ENCODE data around the gene STARD3NL.

- no peak for TF ChIP-seq GATA3 (IDR thresholded peaks at IDR 0.05; ENCODE audit: low read depth, low read length)
- no peak for TF ChIP-seq GATA2 (IDR thresholded peaks at IDR 0.05; ENCODE audit: low read depth, low read length)
These were observed 67.4 kb downstream of the STARD3NL start for GRCh38 chr7:38245409-38245977.
